ENCODE data around the gene NUBP1. TPM values are rescaled to one million over a fixed set of nuclear protein-coding genes. Genes with fewer than 3 reads are reported as not detected.

Gene NUBP1
- 40.0 TPM for polyA plus RNA-seq (2013, experiment 1 of 2)
- 35.8 TPM for polyA plus RNA-seq (2013, experiment 2 of 2)

DNA sequence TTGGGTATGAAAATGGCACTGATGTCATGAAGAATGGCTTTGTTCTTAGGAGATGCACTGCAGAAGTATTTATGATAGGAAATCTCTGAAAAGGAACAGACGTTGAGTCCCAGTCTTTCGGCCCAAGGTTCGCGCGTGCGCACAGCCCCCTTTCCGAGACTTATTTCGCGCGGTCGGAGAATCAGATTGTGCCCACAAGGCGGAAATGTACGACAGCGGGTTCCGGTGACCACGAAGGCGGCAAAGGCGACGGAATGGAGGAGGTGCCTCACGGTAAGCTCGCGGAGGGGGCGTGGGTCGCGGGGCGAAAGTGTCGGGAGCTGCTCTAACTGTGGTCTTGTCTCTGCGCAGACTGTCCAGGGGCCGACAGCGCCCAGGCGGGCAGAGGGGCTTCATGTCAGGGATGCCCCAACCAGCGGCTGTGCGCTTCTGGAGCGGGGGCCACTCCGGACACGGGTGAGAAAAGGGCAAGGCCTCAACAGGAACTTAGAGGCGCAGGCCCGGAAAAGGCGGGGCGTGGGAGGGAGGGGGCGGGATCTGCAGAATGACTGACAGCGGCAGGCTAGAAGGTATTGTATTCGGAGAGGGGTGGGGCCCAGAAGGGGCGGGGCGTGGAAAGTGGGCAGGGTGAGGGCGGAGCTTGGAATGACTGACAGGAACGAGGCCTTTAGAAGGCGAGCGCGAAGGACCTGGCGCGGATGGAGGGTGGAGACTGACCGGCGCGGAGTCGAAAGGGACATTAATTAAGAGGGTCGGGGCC lies at the start of gene NUBP1:
TSS of gene NUBP1 (plus strand) at position 233 of the 760 bp plus-strand sequence. CDS start at position 255, 22 bp downstream.
- Histone ChIP-seq H3K9me3 (ENCODE audit: control insufficient read depth, low read length) (no peaks in the 10 kb centered on the region), H3K4me1 (ENCODE audit: control insufficient read depth, insufficient read depth, low read length, poor library complexity, severe bottlenecking) (peaks cover 2% of the 10 kb centered on the region), H3K4me3 (ENCODE audit: extremely low read depth, insufficient read depth, low read length, poor library complexity, severe bottlenecking) (peak within 1 kb of the TSS; percentile 48), H3K36me3 (ENCODE audit: control insufficient read depth, insufficient read depth, low read length) (peaks cover 16% of the 10 kb centered on the region), H3K27ac (ENCODE audit: low read depth, low read length, severe bottlenecking) (peak within 1 kb of the TSS; percentile 94)
- WGBS, 2 experiments (ENCODE audit: insufficient coverage in 2 of 2) = 1 to 2% methylated on average over 42 to 57 of the region's 57 CpGs

DNA sequence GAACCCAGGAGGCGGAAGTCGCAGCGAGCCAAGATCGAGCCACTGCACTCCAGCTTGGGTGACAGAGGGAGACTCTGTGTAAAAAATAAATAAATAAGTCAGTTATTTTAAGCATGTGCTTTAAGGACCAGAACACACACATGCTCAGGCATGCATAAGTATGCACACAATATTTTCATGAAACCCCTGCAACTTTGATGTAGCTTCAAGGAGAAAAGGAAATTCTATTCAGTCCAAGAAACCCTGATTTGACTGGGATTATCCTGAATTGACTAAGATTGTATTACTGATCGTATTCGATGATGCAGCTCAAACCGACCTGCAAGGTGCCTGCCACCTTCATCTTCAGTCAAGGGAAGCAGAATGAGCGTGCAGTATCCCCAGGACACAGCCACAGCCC lies 49.8 kb upstream of the NUBP1 start:
- no peak overlapping the region for H3K4me3 ChIP-seq (ENCODE audit: extremely low read depth, insufficient read depth, low read length, poor library complexity, severe bottlenecking)
- H3K4me1 ChIP-seq (ENCODE audit: control insufficient read depth, insufficient read depth, low read length, poor library complexity, severe bottlenecking) = no peaks in the 10 kb centered on the region
- H3K27ac ChIP-seq (ENCODE audit: low read depth, low read length, severe bottlenecking) = no peak overlapping the region
- WGBS, 2 experiments (ENCODE audit: insufficient coverage in 2 of 2) = 91 to 94% methylated on average over 7 to 8 of the region's 8 CpGs
- H3K36me3 ChIP-seq (ENCODE audit: control insufficient read depth, insufficient read depth, low read length) = no peaks in the 10 kb centered on the region
- H3K9me3 ChIP-seq (ENCODE audit: control insufficient read depth, low read length) = no peaks in the 10 kb centered on the region

DNA sequence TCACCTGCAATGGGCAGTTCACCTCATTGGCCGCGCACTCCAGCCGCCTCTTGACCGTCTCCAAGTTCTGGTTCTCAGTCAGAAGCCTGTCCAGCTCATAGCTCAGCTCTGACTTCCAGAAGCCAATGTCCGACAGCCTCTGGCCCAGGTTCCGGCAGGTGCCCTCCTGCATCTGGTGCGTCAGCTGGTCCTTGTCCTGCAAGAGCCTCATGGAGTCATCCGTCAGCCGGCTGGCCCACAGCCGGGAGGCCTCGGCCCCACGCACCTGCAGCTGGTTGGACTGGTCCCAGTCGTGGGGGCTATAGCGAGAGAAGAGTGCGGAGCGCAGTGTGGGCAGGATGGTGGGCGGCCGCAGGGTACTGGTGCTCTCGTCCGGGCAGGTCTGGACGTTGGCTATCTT lies 49.3 kb upstream of the NUBP1 start:
- Histone ChIP-seq H3K9me3 (ENCODE audit: control insufficient read depth, low read length) (no peaks in the 10 kb centered on the region), H3K4me1 (ENCODE audit: control insufficient read depth, insufficient read depth, low read length, poor library complexity, severe bottlenecking) (no peaks in the 10 kb centered on the region), H3K4me3 (ENCODE audit: extremely low read depth, insufficient read depth, low read length, poor library complexity, severe bottlenecking) (no peak overlapping the region), H3K27ac (ENCODE audit: low read depth, low read length, severe bottlenecking) (no peak overlapping the region), H3K36me3 (ENCODE audit: control insufficient read depth, insufficient read depth, low read length) (no peaks in the 10 kb centered on the region)
- WGBS, 2 experiments (ENCODE audit: insufficient coverage in 2 of 2) = 93 to 96% methylated on average over 21 of the region's 21 CpGs

DNA sequence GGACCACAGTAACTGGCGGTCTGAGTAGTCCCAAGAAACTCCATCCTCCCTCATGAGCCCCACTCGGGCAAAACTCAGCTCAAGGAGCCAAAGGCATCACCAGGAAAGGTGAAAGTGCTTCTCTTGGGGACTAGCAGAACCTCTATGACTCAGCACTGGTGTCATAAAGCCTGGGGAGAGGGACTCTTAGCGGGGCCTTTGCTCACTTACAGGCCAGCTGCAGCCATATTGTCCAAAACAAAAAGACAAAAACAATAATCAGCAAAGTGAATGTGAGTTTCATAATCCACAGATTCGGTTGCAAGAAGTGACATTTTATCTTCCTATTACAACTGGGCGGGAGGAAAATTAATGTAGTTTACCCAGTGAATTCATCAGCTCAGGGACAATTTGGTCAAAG lies 48.8 kb upstream of the NUBP1 start, which contains the start of gene TEKT5:
TSS of gene TEKT5 (minus strand) at position 101 of the 400 bp plus-strand sequence. CDS start at position 44, 57 bp downstream.
- Histone ChIP-seq H3K4me1 (ENCODE audit: control insufficient read depth, insufficient read depth, low read length, poor library complexity, severe bottlenecking) (no peaks in the 10 kb centered on the region), H3K36me3 (ENCODE audit: control insufficient read depth, insufficient read depth, low read length) (no peaks in the 10 kb centered on the region), H3K27ac (ENCODE audit: low read depth, low read length, severe bottlenecking) (no peak within 1 kb of the TSS), H3K4me3 (ENCODE audit: extremely low read depth, insufficient read depth, low read length, poor library complexity, severe bottlenecking) (no peak within 1 kb of the TSS), H3K9me3 (ENCODE audit: control insufficient read depth, low read length) (no peaks in the 10 kb centered on the region)
- 92 to 94% methylated on average over 2 to 5 of the region's 5 CpGs for WGBS, 2 experiments (ENCODE audit: insufficient coverage in 2 of 2)

DNA sequence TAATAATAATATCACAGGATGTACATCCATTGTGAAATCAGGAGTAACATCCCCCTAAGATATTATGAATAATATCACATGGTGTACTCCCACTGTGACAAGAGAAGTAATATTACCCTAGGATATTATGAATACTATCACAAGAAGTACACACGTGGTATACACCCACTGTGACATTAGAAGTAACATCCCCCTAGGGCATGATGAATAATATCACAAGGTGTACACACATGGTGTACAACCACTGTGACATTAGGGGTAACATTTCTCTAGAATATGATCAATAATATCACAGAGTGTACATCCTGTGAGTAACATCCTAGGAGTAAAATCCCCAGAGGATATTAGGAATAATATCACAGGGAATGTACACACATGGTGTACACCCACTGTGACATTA lies 43.9 kb upstream of the NUBP1 start:
- no peaks in the 10 kb centered on the region for H3K36me3 ChIP-seq (ENCODE audit: control insufficient read depth, insufficient read depth, low read length)
- peaks cover 7% of the 10 kb centered on the region for H3K9me3 ChIP-seq (ENCODE audit: control insufficient read depth, low read length)
- H3K27ac ChIP-seq (ENCODE audit: low read depth, low read length, severe bottlenecking) = no peak overlapping the region
- WGBS, 2 experiments (ENCODE audit: insufficient coverage in 2 of 2) = no CpG with 5 or more reads among the region's 1 CpG
- H3K4me1 ChIP-seq (ENCODE audit: control insufficient read depth, insufficient read depth, low read length, poor library complexity, severe bottlenecking) = no peaks in the 10 kb centered on the region
- no peak overlapping the region for H3K4me3 ChIP-seq (ENCODE audit: extremely low read depth, insufficient read depth, low read length, poor library complexity, severe bottlenecking)

DNA sequence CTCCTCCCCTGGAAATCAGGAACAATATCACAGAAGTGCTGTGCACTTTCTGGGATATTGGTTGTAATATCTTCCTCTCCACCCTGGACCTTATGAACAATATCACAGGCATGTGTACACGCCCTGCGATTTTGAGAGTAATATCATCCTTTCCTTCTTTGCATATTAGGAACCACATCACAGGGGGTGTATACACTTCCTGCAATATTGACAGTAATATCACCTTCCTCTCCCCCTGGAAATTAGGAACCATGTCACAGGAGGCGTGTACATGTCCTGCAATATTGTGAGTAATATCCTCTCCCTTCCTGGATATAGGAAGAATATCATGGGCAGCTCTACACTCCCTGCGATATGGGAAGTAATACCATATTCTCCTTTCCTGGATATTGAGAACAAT lies 34.7 kb upstream of the NUBP1 start:
- H3K4me1 ChIP-seq (ENCODE audit: control insufficient read depth, insufficient read depth, low read length, poor library complexity, severe bottlenecking) = no peaks in the 10 kb centered on the region
- WGBS, 2 experiments (ENCODE audit: insufficient coverage in 2 of 2) = 64 to 80% methylated on average over 1 to 3 of the region's 4 CpGs
- no peak overlapping the region for H3K27ac ChIP-seq (ENCODE audit: low read depth, low read length, severe bottlenecking)
- H3K36me3 ChIP-seq (ENCODE audit: control insufficient read depth, insufficient read depth, low read length) = no peaks in the 10 kb centered on the region
- no peak overlapping the region for H3K4me3 ChIP-seq (ENCODE audit: extremely low read depth, insufficient read depth, low read length, poor library complexity, severe bottlenecking)
- H3K9me3 ChIP-seq (ENCODE audit: control insufficient read depth, low read length) = no peaks in the 10 kb centered on the region

DNA sequence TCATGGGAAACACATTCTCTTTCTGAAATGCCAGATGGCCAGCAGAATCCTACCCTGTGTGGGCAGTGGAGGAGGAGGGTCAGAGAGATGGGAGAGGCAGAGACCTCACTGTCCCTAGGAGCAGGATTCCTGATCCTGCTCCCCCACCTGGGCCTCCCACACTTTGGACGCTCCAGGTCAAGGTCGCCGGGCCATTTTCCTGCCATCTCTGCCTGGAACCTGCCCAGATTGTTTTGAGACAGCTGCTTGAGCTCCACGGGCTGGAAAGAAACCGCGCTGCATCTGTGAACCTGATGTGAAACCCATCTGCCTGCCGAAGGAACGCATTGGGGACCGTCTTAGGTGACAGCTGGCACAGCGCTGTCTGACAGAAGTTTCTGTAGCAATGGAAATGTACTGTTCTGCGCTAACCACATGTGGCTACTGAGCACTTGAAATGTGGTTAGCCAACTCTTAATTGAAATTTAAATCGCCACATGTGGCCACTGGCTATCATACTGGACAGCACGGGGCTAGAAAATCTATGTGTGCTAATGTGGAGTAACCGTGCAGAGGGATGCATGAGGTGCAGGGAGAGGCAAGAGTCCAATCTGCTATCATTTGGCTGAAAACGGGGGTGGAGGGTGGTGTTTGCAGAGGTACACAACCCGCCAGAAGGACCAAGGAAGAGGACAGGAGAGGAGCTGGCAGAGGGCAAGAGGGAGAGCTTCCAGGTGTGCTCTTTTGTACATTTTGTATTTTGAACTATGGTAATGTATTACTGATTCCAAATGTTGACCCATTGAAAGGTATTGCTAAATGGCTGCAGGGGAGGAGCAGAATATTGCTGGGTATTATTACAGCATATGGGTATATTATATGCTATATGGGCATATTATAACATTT lies 15.4 kb upstream of the NUBP1 start:
- no peaks in the 10 kb centered on the region for H3K36me3 ChIP-seq (ENCODE audit: control insufficient read depth, insufficient read depth, low read length)
- H3K4me3 ChIP-seq (ENCODE audit: extremely low read depth, insufficient read depth, low read length, poor library complexity, severe bottlenecking) = no peak overlapping the region
- 86 to 88% methylated on average over 16 of the region's 16 CpGs for WGBS, 2 experiments (ENCODE audit: insufficient coverage in 2 of 2)
- peaks cover 4% of the 10 kb centered on the region for H3K9me3 ChIP-seq (ENCODE audit: control insufficient read depth, low read length)
- no peak overlapping the region for H3K27ac ChIP-seq (ENCODE audit: low read depth, low read length, severe bottlenecking)
- H3K4me1 ChIP-seq (ENCODE audit: control insufficient read depth, insufficient read depth, low read length, poor library complexity, severe bottlenecking) = no peaks in the 10 kb centered on the region

DNA sequence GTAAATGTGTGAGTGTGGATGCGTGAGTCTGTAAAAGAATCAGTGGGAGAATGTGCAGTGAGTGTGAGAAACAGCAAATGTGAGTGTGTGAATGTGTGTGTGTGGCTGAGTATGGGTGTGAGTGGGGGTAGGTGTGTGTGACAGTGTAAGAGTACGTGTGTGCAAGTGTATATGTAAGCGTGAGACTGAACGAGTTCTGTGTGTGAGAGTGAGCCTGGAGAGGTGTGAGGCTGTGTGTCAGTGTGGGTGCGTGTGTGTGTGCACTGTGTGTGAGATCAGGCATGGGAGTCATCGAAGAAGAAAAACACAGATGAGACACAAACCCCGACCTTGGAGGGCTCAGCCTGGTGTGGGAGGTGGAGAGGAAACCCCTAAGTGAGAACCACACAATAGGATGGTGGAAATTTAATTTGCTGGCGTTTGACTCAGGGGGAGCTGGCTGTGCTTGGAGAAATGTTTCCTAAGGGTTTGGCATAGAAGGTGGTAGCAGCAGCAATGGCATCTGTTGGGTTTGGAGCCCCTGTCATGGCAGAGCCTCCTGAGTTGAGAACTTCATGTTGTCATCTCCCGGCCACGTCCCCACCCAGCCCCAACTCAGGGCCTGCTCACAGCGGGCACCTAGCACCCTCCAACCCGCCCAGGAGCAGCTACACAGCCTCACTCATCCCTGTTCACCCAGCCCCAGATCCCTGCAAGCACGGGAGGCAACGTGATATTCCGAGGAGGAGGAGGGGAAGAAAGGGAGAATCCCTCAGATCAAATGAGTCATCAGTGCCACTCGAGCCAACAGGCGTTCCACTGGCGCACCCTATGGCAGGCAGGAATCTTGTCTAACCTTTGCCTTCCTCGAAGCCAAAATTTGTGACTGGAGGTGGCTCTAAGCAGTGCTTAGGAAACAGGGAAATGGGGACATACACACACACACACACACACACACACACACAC lies 14.3 kb upstream of the NUBP1 start:
- Histone ChIP-seq H3K9me3 (ENCODE audit: control insufficient read depth, low read length) (peaks cover 6% of the 10 kb centered on the region), H3K4me1 (ENCODE audit: control insufficient read depth, insufficient read depth, low read length, poor library complexity, severe bottlenecking) (no peaks in the 10 kb centered on the region), H3K36me3 (ENCODE audit: control insufficient read depth, insufficient read depth, low read length) (no peaks in the 10 kb centered on the region), H3K27ac (ENCODE audit: low read depth, low read length, severe bottlenecking) (no peak overlapping the region), H3K4me3 (ENCODE audit: extremely low read depth, insufficient read depth, low read length, poor library complexity, severe bottlenecking) (no peak overlapping the region)
- 77 to 81% methylated on average over 14 to 17 of the region's 19 CpGs for WGBS, 2 experiments (ENCODE audit: insufficient coverage in 2 of 2)

DNA sequence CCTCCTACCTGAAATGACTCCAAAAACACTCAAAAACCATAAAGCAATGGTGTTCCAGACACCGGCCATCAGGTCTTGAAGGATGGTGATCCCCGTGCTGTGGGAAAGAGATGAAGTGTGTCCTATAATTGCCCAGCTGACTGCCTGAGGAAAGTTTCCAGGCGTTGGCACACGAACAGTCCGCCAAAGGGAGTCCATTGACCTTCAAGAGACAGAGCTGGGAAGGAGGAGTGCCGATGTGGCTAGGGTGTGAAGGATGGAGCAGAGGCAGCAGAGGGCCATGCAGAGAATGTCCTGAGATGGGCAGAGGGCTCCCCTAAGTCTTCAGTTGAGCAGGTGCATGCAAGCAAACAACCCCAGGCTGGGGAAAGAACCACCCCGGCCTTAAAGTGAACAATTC lies 11.9 kb upstream of the NUBP1 start:
- no peak overlapping the region for H3K4me3 ChIP-seq (ENCODE audit: extremely low read depth, insufficient read depth, low read length, poor library complexity, severe bottlenecking)
- H3K4me1 ChIP-seq (ENCODE audit: control insufficient read depth, insufficient read depth, low read length, poor library complexity, severe bottlenecking) = no peaks in the 10 kb centered on the region
- H3K9me3 ChIP-seq (ENCODE audit: control insufficient read depth, low read length) = peaks cover 6% of the 10 kb centered on the region
- 86 to 94% methylated on average over 6 to 7 of the region's 7 CpGs for WGBS, 2 experiments (ENCODE audit: insufficient coverage in 2 of 2)
- H3K27ac ChIP-seq (ENCODE audit: low read depth, low read length, severe bottlenecking) = no peak overlapping the region
- H3K36me3 ChIP-seq (ENCODE audit: control insufficient read depth, insufficient read depth, low read length) = no peaks in the 10 kb centered on the region

DNA sequence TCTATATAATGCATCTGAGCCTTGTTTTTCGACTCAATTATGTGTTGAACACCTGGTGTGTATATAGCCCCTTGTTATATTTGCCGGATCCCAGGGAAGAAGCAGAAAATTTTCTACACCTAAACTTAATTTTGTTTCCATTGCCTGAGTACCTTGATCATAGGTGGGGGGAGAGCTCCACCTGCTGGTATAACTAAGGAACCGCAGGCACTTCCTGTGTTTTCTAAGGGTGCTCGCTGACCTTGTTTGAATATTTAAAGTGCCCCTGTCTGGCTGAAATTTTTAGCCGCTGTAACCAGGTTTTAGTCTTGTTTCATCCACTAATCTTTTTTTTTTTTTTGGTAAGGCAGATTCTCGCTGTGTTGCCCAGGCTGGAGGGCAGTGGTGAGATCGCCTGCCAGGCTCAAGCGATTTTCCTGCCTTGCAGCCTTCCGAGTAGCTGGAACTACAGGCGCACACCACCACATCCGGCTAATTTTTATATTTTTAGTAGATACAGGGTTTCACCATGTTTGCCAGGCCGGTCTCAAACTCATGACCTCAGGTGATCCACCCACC lies 6.5 kb upstream of the NUBP1 start:
- H3K9me3 ChIP-seq (ENCODE audit: control insufficient read depth, low read length) = peaks cover 6% of the 10 kb centered on the region
- H3K27ac ChIP-seq (ENCODE audit: low read depth, low read length, severe bottlenecking) = no peak overlapping the region
- no peak overlapping the region for H3K4me3 ChIP-seq (ENCODE audit: extremely low read depth, insufficient read depth, low read length, poor library complexity, severe bottlenecking)
- H3K36me3 ChIP-seq (ENCODE audit: control insufficient read depth, insufficient read depth, low read length) = no peaks in the 10 kb centered on the region
- no peaks in the 10 kb centered on the region for H3K4me1 ChIP-seq (ENCODE audit: control insufficient read depth, insufficient read depth, low read length, poor library complexity, severe bottlenecking)
- 7 to 70% methylated on average over 4 to 7 of the region's 12 CpGs for whole genome bisulfite sequencing, 2 experiments (ENCODE audit: insufficient coverage in 2 of 2)
